ENCODE measurements around the gene GALNTL6.

DNA sequence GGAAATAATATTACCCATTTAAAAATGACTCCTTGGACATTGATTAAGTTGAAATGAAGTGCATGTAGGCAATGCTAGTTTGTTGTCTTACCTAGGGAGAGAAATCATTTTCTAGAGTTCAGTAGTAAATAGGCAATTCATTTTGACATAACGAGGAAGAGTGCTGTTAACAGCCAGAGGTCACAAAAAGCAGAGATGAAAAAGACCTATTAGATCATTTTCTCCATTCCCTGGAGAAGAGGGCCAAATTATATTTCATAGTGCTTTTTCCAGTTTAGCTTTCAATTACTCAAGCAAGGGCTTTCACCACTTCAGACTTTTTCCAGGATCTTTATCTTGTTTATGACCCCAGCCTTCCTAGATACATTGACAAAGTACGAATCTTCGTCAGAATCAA, 981.1 kb downstream of the GALNTL6 start:
- TF ChIP-seq, protein P1, sequence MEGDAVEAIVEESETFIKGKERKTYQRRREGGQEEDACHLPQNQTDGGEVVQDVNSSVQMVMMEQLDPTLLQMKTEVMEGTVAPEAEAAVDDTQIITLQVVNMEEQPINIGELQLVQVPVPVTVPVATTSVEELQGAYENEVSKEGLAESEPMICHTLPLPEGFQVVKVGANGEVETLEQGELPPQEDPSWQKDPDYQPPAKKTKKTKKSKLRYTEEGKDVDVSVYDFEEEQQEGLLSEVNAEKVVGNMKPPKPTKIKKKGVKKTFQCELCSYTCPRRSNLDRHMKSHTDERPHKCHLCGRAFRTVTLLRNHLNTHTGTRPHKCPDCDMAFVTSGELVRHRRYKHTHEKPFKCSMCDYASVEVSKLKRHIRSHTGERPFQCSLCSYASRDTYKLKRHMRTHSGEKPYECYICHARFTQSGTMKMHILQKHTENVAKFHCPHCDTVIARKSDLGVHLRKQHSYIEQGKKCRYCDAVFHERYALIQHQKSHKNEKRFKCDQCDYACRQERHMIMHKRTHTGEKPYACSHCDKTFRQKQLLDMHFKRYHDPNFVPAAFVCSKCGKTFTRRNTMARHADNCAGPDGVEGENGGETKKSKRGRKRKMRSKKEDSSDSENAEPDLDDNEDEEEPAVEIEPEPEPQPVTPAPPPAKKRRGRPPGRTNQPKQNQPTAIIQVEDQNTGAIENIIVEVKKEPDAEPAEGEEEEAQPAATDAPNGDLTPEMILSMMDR (IDR thresholded peaks at IDR 0.05): no peak
- TF ChIP-seq POLR2A (IDR thresholded peaks at IDR 0.05): no peak
